GM18498 (cell line): ENCODE data around the gene ANKRD1.

ENCODE experiments used
- ATAC-seq: cut with Tn5 transposase; IDR thresholded peaks from one replicate; pipeline ENCODE4 v1.9.1; 2021; ENCODE audit warnings: mild to moderate bottlenecking, moderate library complexity; ENCODE audit not compliant: unreplicated experiment

Gene ANKRD1

DNA sequence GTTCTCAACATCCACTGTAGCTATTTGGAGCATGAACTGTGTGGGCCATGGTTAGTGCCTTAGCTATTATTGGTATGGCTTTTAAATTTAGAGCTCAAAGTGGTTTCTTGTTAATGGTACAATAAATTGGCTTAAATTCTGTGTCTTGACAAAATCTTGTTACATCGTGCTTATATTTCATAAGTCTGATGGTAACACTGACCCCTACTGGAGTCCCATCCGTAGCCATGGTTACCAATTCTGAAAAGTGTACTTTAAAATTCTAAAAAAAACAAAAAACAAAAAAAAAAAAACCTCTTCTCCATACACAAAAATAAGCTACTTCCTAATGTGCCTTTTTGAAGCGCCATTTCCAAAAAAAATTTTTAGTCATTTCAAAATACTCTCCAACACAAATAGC lies 55.5 kb downstream of the ANKRD1 start:
- ATAC-seq: no peak

DNA sequence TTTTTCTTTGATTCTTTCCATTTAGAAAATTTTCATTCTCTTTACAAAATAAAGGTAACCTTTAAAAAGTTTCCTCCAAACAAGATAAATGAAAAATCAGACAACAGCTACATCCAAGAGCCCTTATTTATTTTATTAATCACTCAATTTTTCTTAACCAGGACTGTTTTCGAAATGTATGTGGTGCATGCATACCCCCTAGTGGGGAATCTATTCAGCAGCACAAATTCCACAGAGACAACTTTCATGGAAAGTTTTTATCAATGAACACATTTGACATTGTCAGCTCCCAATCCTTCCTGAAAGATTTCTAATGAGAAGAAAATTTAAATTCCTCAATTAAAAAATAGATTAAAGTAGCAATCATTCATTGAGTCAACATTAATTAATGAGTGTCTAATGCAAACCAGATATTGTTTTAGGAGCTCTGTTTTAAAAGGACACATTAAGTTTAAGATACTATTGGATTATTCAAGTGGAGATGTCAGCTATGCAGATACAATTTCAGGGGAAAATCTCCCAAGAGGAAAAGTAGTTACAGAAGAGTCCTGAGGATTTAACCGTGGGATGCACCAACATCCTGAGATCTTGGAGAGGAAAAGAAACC lies 57.9 kb downstream of the ANKRD1 start:
- ATAC-seq: no peak
